Astrocyte (in vitro differentiated cells and primary cell): ENCODE data around the gene TELO2. TPM values are rescaled to one million over a fixed set of nuclear protein-coding genes. Genes with fewer than 3 reads are reported as not detected.

ENCODE experiments used
- DNase-seq: peaks from one replicate; pipeline ENCODE4 v3.0.0-alpha.2; 2010; ENCODE audit warnings: low read depth
- FAIRE-seq: peaks from 2 replicates; lab custom pipeline; 2011; peaks lifted over from hg19 to GRCh38; lab: Jason Lieb, UNC
- H2AFZ ChIP-seq: 2 replicates; pipeline ENCODE4 v1.6.0; 2012; ENCODE audit warnings: low read depth, low read length, inconsistent platforms
- H3K27ac ChIP-seq: 2 replicates; pipeline ENCODE4 v1.5.1; 2011; ENCODE audit warnings: low read depth, low read length, inconsistent platforms
- H3K27me3 ChIP-seq: 2 replicates; pipeline ENCODE4 v1.6.0; 2011; ENCODE audit warnings: low read length, inconsistent platforms; ENCODE audit not compliant: insufficient read depth
- H3K36me3 ChIP-seq: 2 replicates; pipeline ENCODE4 v1.5.1; 2011; ENCODE audit warnings: low read length, inconsistent platforms; ENCODE audit not compliant: insufficient read depth
- H3K4me1 ChIP-seq: 2 replicates; pipeline ENCODE4 v1.5.1; 2011; ENCODE audit warnings: low read length, inconsistent platforms; ENCODE audit not compliant: insufficient read depth
- H3K4me2 ChIP-seq: 2 replicates; pipeline ENCODE4 v1.6.0; 2012; ENCODE audit warnings: low read length, inconsistent platforms
- H3K4me3 ChIP-seq: 2 replicates; pipeline ENCODE4 v1.5.1; 2011; ENCODE audit warnings: low read depth, mild to moderate bottlenecking, low read length, inconsistent platforms; ENCODE audit not compliant: insufficient read depth
- H3K79me2 ChIP-seq: 2 replicates; pipeline ENCODE4 v1.6.0; 2012; ENCODE audit warnings: mild to moderate bottlenecking, low read length, inconsistent platforms; ENCODE audit not compliant: insufficient read depth
- H3K9ac ChIP-seq: 2 replicates; pipeline ENCODE4 v1.6.0; 2012; ENCODE audit warnings: mild to moderate bottlenecking, low read length, inconsistent platforms
- H3K9me3 ChIP-seq: 2 replicates; pipeline ENCODE4 v1.5.1; 2012; ENCODE audit warnings: low read depth, mild to moderate bottlenecking, low read length, inconsistent platforms; ENCODE audit not compliant: insufficient read depth
- H4K20me1 ChIP-seq: 2 replicates; pipeline ENCODE4 v1.6.0; 2012; ENCODE audit warnings: low read length, inconsistent platforms; ENCODE audit not compliant: insufficient read depth
- H3K27ac Mint-ChIP-seq: one replicate; pipeline ENCODE4 v1.8.0; 2021; ENCODE audit warnings: mild to moderate bottlenecking, mixed read lengths; ENCODE audit not compliant: unreplicated experiment
- H3K27me3 Mint-ChIP-seq: one replicate; pipeline ENCODE4 v1.8.0; 2021; ENCODE audit warnings: low read depth, mixed read lengths; ENCODE audit not compliant: unreplicated experiment
- H3K36me3 Mint-ChIP-seq: one replicate; pipeline ENCODE4 v1.8.0; 2021; ENCODE audit warnings: low read depth, mixed read lengths; ENCODE audit not compliant: unreplicated experiment
- H3K4me1 Mint-ChIP-seq: one replicate; pipeline ENCODE4 v1.8.0; 2021; ENCODE audit warnings: low read depth, mixed read lengths; ENCODE audit not compliant: unreplicated experiment
- H3K4me3 Mint-ChIP-seq: one replicate; pipeline ENCODE4 v1.8.0; 2021; ENCODE audit warnings: mild to moderate bottlenecking, moderate library complexity, mixed read lengths; ENCODE audit not compliant: unreplicated experiment
- H3K9me3 Mint-ChIP-seq: one replicate; pipeline ENCODE4 v1.8.0; 2021; ENCODE audit warnings: mild to moderate bottlenecking, mixed read lengths; ENCODE audit not compliant: unreplicated experiment
- EZH2 ChIP-seq: IDR thresholded peaks from 2 replicates; pipeline ENCODE4 v1.6.1; 2012; ENCODE audit warnings: mild to moderate bottlenecking, low read length, inconsistent platforms; ENCODE audit not compliant: insufficient read depth
- total RNA-seq: library from RNA; stranded (reverse); gene quantifications from 2 replicates; pipeline ENCODE4 v1.2.1, GENCODE V29; 2021
- TF ChIP-seq, protein P1 (sequence below): IDR thresholded peaks from 2 replicates; pipeline ENCODE4 v1.5.1; 2011; ENCODE audit warnings: low read depth, mild to moderate bottlenecking, inconsistent platforms, low read length, moderate library complexity; ENCODE audit not compliant: insufficient read depth

TELO2 gene
- total RNA-seq, 1 donor from 2014 or later, result 21.1 TPM

DNA sequence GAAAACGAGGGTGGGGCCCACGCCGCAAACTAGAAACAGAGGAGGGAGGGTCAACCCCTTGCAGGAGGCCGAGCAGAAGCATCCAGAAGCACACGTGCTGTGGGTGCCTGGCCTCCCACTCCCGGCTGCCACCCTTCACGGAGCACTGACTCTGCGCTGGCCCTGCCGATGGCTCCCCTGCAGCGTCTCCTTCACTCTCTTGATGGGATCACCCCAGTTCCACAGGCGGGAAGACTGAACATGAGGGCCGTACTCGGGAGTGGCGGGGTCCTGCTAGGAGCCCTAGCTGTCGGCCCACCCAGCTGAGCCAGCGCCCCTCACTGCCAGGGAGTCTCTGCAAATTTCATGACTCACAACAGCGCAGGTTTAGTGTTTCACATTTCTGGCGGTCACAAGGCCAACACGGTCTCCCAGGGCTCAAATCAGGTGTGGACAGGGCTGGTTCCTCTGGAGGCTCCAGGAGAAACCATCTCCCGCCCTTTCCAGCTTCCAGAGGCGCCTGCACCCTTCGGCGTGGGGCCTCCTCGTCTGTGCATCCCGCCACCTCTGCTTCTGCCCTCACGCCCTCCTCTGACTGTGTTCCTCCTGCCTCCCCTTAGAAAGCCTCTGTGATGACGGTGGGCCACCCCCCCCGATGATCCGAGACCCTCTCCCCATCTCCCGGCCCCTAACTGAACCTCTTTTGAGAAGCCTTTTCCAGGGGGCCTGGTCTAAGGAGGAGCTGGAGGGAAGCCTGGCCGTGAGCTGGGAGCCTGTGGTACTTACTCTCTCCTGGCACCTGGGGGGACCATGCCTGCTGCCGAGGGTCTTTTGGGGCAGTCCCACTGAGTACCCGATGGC is 6.4 kb upstream of the TELO2 start:
- Mint-ChIP-seq H3K9me3 (no peaks in the 10 kb centered on the region), H3K27me3 (peaks cover 30% of the 10 kb centered on the region), H3K36me3 (no peaks in the 10 kb centered on the region), H3K4me1 (no peaks in the 10 kb centered on the region), H3K4me3 (no peak overlapping the region), H3K27ac (no peak overlapping the region)
- H2AFZ ChIP-seq, result no peak overlapping the region
- peaks cover 5% of the 10 kb centered on the region for H3K4me1 ChIP-seq
- TF ChIP-seq, protein P1, sequence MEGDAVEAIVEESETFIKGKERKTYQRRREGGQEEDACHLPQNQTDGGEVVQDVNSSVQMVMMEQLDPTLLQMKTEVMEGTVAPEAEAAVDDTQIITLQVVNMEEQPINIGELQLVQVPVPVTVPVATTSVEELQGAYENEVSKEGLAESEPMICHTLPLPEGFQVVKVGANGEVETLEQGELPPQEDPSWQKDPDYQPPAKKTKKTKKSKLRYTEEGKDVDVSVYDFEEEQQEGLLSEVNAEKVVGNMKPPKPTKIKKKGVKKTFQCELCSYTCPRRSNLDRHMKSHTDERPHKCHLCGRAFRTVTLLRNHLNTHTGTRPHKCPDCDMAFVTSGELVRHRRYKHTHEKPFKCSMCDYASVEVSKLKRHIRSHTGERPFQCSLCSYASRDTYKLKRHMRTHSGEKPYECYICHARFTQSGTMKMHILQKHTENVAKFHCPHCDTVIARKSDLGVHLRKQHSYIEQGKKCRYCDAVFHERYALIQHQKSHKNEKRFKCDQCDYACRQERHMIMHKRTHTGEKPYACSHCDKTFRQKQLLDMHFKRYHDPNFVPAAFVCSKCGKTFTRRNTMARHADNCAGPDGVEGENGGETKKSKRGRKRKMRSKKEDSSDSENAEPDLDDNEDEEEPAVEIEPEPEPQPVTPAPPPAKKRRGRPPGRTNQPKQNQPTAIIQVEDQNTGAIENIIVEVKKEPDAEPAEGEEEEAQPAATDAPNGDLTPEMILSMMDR, result no peak
- no peak for TF ChIP-seq EZH2
- H3K9ac ChIP-seq, result no peak overlapping the region
- H3K36me3 ChIP-seq, result no peaks in the 10 kb centered on the region
- H3K4me2 ChIP-seq, result no peak overlapping the region
- H3K27ac ChIP-seq, result no peak overlapping the region
- H3K4me3 ChIP-seq, result no peak overlapping the region
- H3K79me2 ChIP-seq, result no peaks in the 10 kb centered on the region
- FAIRE-seq (no peak), DNase-seq (no peak)
- no peaks in the 10 kb centered on the region for H4K20me1 ChIP-seq
- peaks cover 3% of the 10 kb centered on the region for H3K9me3 ChIP-seq
- peaks cover 11% of the 10 kb centered on the region for H3K27me3 ChIP-seq

DNA sequence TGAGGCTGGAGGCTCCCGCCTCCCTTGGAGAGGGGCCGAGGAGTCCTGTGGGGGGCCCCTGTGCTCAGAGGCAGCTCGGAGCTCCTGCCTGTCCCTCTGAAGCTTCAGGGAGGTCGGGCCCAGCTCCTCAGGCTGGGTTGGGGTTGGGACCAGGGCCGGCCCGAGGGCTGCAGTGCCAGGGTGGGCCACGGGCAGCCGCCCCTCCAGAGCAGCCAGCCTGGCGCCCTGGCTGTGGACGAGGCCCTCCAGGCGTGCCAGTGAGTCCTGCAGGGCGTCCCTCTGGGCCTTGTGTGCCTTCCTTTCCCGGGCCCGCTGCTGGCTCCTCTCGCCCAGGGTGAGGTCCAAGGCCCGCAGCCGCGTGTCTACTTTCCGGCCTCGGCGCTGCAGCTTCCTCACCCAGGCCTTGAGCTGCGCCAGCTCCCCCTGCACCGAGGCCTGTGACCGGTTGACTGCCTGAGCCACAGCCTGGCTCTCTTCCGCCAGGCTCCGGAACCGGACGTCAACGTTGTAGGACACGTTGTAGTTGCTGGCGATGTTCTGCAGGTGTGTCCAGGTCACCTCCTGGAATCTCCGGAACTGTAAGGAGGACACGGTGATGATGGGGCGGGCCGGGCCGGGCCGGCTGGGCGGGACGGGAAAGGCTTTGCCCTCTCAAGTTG is 5.6 kb upstream of the TELO2 start:
- Histone ChIP-seq H3K27me3 (peaks cover 11% of the 10 kb centered on the region), H3K79me2 (no peaks in the 10 kb centered on the region), H2AFZ (no peak overlapping the region), H3K4me3 (no peak overlapping the region), H3K9me3 (peaks cover 3% of the 10 kb centered on the region), H3K27ac (no peak overlapping the region), H3K9ac (no peak overlapping the region), H3K4me2 (no peak overlapping the region), H3K4me1 (peaks cover under 1% of the 10 kb centered on the region), H4K20me1 (no peaks in the 10 kb centered on the region), H3K36me3 (no peaks in the 10 kb centered on the region)
- Mint-ChIP-seq H3K27ac (no peak overlapping the region), H3K9me3 (no peaks in the 10 kb centered on the region), H3K36me3 (no peaks in the 10 kb centered on the region), H3K4me3 (no peak overlapping the region), H3K4me1 (peaks cover 2% of the 10 kb centered on the region), H3K27me3 (peaks cover 30% of the 10 kb centered on the region)
- TF ChIP-seq EZH2, result no peak
- TF ChIP-seq, protein P1, result no peak
- FAIRE-seq (no peak), DNase-seq (no peak)
